Pancreas (tissue), 10 donors: Measurements from ENCODE around the gene KCNN2. TPM values are rescaled to one million over a fixed set of nuclear protein-coding genes. Genes with fewer than 3 reads are reported as not detected.

Source experiments
- ATAC-seq, 4 donors: fragments of 200-7000 bp; cut with Tn5 transposase; one replicate each; pipeline versions ENCODE4 v1.8.0 to v1.9.1; 2020; ENCODE audit warnings: mild to moderate bottlenecking in 4 of 4, moderate library complexity in 4 of 4
- DNase-seq, 6 donors: peaks; one replicate each; pipeline ENCODE4 v3.0.0-alpha.2; 2020
- FAIRE-seq: peaks from 2 replicates; lab custom pipeline; 2012; peaks lifted over from hg19 to GRCh38; lab: Jason Lieb, UNC
- H3K27ac ChIP-seq, 4 donors: fragments of 200-600 bp; sonication (generic); 1 replicate in 3 of 4; 2 replicates in 1 of 4; pipeline versions ENCODE4 v1.5.0 to v1.8.0; 2020
- H3K27me3 ChIP-seq, 4 donors: fragments of 200-600 bp; one replicate each; pipeline ENCODE4 v1.8.0; 2021
- H3K36me3 ChIP-seq, 3 donors: fragments of 200-600 bp; sonication (generic) in 1 of 3; one replicate each; pipeline versions ENCODE4 v1.5.0 to v1.8.0; 2020 to 2021
- H3K4me1 ChIP-seq, 3 donors: fragments of 200-600 bp; one replicate each; pipeline ENCODE4 v1.8.0; 2021
- H3K4me3 ChIP-seq, 4 donors: fragments of 200-600 bp; sonication (generic) in 2 of 4; one replicate each; pipeline versions ENCODE4 v1.5.0 to v1.8.0; 2020 to 2021
- H3K9me3 ChIP-seq, 4 donors: fragments of 200-600 bp; one replicate each; pipeline ENCODE4 v1.8.0; 2021
- CTCF ChIP-seq, 4 donors: fragments of 200-600 bp; sonication (generic) in 3 of 4; IDR thresholded peaks; one replicate each; pipeline versions ENCODE4 v1.5.0 to v1.8.0; 2021; ENCODE audit warnings: antibody characterized with exemption in 4 of 4
- WGBS, 2 donors: extraction: QIAGEN DNeasy Blood & Tissue Kit; methylation state at CpG; one replicate each; pipeline ENCODE4 v1.1.7; 2013; 5-methylcytosine and 5-hydroxymethylcytosine counted together
- intact Hi-C, 3 donors: fragments of 100-400 bp; cut with DNase I; formaldehyde crosslinking; loops; one replicate each; pipeline versions ENCODE4 v1.11.1 to v1.14.2; 2022
- polyA plus RNA-seq, 2 donors: library from polyadenylated mRNA; stranded (reverse); fragments of 200-250 nt; gene quantifications; one replicate each; pipeline ENCODE4 v1.2.3, GENCODE V29; 2013
- total RNA-seq, 6 donors: library from RNA; stranded (reverse); fragmentation: NEBNext Ultra II Directional in 4 of 6; extraction: Animal tissue kit (Norgen Biotek cat#: 25700) in 4 of 6; gene quantifications; one replicate each; pipeline versions ENCODE4 v1.2.1 to v1.2.4, GENCODE V29; 2021 to 2023
- donor health status: healthy with polysubstance abuse.
- donor health status: DM: no; HTN: no; CAD: no; lungs with moderate emphysema.
- donor health status: DM: no; HTN: no; CAD: no.
- donor health status: control.
- donor health status: control.
- donor health status: Bipolar disorder and iron deficiency.
- donor health status: DM: yes; HTN: yes; CAD: no.
- donor health status: DM: no; HTN: no; CAD: no.
- donor health status: DM: no; HTN: no; CAD: no.
- donor health status: DM: yes; HTN: yes; CAD: no.

KCNN2 gene
- total and polyA plus RNA-seq, 8 donors = 1.1 to 3.4 (median 2.6) TPM

- H3K9me3 ChIP-seq = no peaks in the 10 kb centered on the region
- no peaks in the 10 kb centered on the region for H3K36me3 ChIP-seq
- DNase-seq (no peak), FAIRE-seq (no peak), ATAC-seq (no peak)
- no peaks in the 10 kb centered on the region for H3K4me1 ChIP-seq
- no peaks in the 10 kb centered on the region for H3K27me3 ChIP-seq
- TF ChIP-seq CTCF (IDR thresholded peaks at IDR 0.05) = no peak
- H3K27ac ChIP-seq = no peak overlapping the region
- 74 to 84% methylated on average over 3 of the region's 3 CpGs for WGBS, 2 donors
- intact Hi-C loops = no loop called here
- H3K4me3 ChIP-seq = no peak overlapping the region
Measured at GRCh38 chr5:114339108-114339507, 22.8 kb upstream of the KCNN2 start.

- Histone ChIP-seq H3K4me3 (no peak overlapping the region), H3K27ac (no peak overlapping the region), H3K9me3 (no peaks in the 10 kb centered on the region), H3K4me1 (no peaks in the 10 kb centered on the region), H3K27me3 (no peaks in the 10 kb centered on the region), H3K36me3 (no peaks in the 10 kb centered on the region)
- intact Hi-C loops = no loop called here
- WGBS, 2 donors = 80 to 84% methylated on average over 4 of the region's 4 CpGs
- TF ChIP-seq CTCF (IDR thresholded peaks at IDR 0.05) = no peak
- no peak for DNase-seq
- FAIRE-seq = no peak
- ATAC-seq = no peak
Measured at GRCh38 chr5:114346181-114346580, 15.7 kb upstream of the KCNN2 start.

- peak in 1 of 4 donors; percentile 51 for ATAC-seq
- Histone ChIP-seq H3K27me3 (peaks cover 0 to 8% (median 0%) of the 10 kb centered on the region in 4 donors), H3K4me1 (peaks cover 0 to 4% (median 0%) of the 10 kb centered on the region in 3 donors), H3K36me3 (no peaks in the 10 kb centered on the region), H3K9me3 (no peaks in the 10 kb centered on the region), H3K4me3 (no peak overlapping the region), H3K27ac (no peak overlapping the region)
- intact Hi-C loops = no loop called here
- 38 to 40% methylated on average over 5 of the region's 5 CpGs for WGBS, 2 donors
- FAIRE-seq = no peak
- TF ChIP-seq CTCF (IDR thresholded peaks at IDR 0.05) = no peak
- no peak for DNase-seq
Measured at GRCh38 chr5:114355086-114355830, 6.6 kb upstream of the KCNN2 start.

- FAIRE-seq (no peak), DNase-seq (no peak), ATAC-seq (no peak)
- no peak overlapping the region for H3K27ac ChIP-seq
- H3K4me3 ChIP-seq = no peak overlapping the region
- no peak for TF ChIP-seq CTCF (IDR thresholded peaks at IDR 0.05)
- 65 to 70% methylated on average over 2 of the region's 2 CpGs for WGBS, 2 donors
- H3K9me3 ChIP-seq = no peaks in the 10 kb centered on the region
- H3K27me3 ChIP-seq = peaks cover 0 to 8% (median 0%) of the 10 kb centered on the region in 4 donors
- no peaks in the 10 kb centered on the region for H3K36me3 ChIP-seq
- peaks cover 0 to 5% (median 0%) of the 10 kb centered on the region in 3 donors for H3K4me1 ChIP-seq
- intact Hi-C loops = no loop called here
Measured at GRCh38 chr5:114358329-114358728, 3.5 kb upstream of the KCNN2 start.

GRCh38 chr5:114360357-114360756 lies 1.5 kb upstream of the KCNN2 start:
- Histone ChIP-seq H3K27ac (peak overlapping the region in 1 of 4 donors; percentile 80), H3K36me3 (no peaks in the 10 kb centered on the region), H3K4me3 (peak overlapping the region in 2 of 4 donors; percentile 79 to 80), H3K27me3 (peaks cover 0 to 8% (median 0%) of the 10 kb centered on the region in 4 donors), H3K9me3 (no peaks in the 10 kb centered on the region), H3K4me1 (peaks cover 0 to 6% (median 5%) of the 10 kb centered on the region in 3 donors)
- TF ChIP-seq CTCF (IDR thresholded peaks at IDR 0.05) = no peak
- DNase-seq = no peak
- 14 to 21% methylated on average over 5 of the region's 5 CpGs for WGBS, 2 donors
- intact Hi-C loops = no loop called here
- FAIRE-seq = no peak
- ATAC-seq = no peak
